HepG2 (cell line): ENCODE results near the gene MYD88. TPM values are rescaled to one million over a fixed set of nuclear protein-coding genes. Genes with fewer than 3 reads are reported as not detected.

Source experiments
- ATAC-seq: fragments of 200-7000 bp; cut with Tn5 transposase; 3 replicates; pipeline ENCODE4 v1.9.1; 2020; ENCODE audit warnings: mild to moderate bottlenecking, moderate library complexity
- Bru-seq: library from RNA; stranded (reverse); fragments of 400-500 nt; gene quantifications from one replicate; lab custom pipeline; 2021; lab: Mats Ljungman, UMichigan
- BruChase-seq, 2 experiments: library from RNA; stranded (reverse); fragments of 400-500 nt; gene quantifications; one replicate each; lab custom pipeline; 2021; lab: Mats Ljungman, UMichigan
- BruUV-seq: library from RNA; stranded (reverse); fragments of 400-500 nt; replicated peaks from 2 replicates; lab custom pipeline; 2021; lab: Mats Ljungman, UMichigan
- CTCF ChIA-PET: fragments of 300-600 bp; formaldehyde crosslinking; extraction: SDS; loops from one replicate; lab custom pipeline; 2021; ENCODE audit warnings: low total read pairs, inconsistent platforms, low intra/inter-chr PET ratio; lab: Yijun Ruan, JAX
- POLR2A ChIA-PET: fragments of 350-600 bp; sonication (Branson Sonifier 250); formaldehyde crosslinking; loops from one replicate; lab custom pipeline; 2020; ENCODE audit warnings: antibody characterized with exemption, inconsistent platforms; lab: Yijun Ruan, JAX
- DNase-seq: peaks from one replicate; pipeline ENCODE4 v3.0.0-alpha.2; 2015; ENCODE audit warnings: low spot score
- FAIRE-seq: peaks from 3 replicates; lab custom pipeline; 2011; peaks lifted over from hg19 to GRCh38; lab: Jason Lieb, UNC
- H2AFZ ChIP-seq: one replicate; pipeline ENCODE4 v1.6.1; 2011; ENCODE audit warnings: low read length, inconsistent platforms
- H3K27ac ChIP-seq: fragments of 300-600 bp; 3 replicates; pipeline ENCODE4 v1.8.0; 2011; ENCODE audit warnings: mixed run types, mild to moderate bottlenecking, mixed read lengths, low read length, inconsistent platforms; ENCODE audit not compliant: insufficient read depth; ENCODE audit errors: extremely low read length
- H3K27me3 ChIP-seq, 2 experiments: fragments of 200-600 bp in 1 of 2; 2 replicates in 1 of 2; 3 replicates in 1 of 2; pipeline versions ENCODE4 v1.6.0 to v1.8.0; 2011; ENCODE audit warnings: low read length in 2 of 2, mild to moderate bottlenecking in 2 of 2, moderate library complexity in 2 of 2, inconsistent platforms in 1 of 2; ENCODE audit not compliant: insufficient read depth in 2 of 2, control insufficient read depth in 1 of 2
- H3K36me3 ChIP-seq, 2 experiments: fragments of 200-600 bp in 1 of 2; replicated peaks in 1 of 2; 2 replicates in 1 of 2; 3 replicates in 1 of 2; pipeline versions ENCODE4 v1.5.1 to v1.8.0; 2011; ENCODE audit warnings: low read length in 2 of 2, inconsistent platforms in 1 of 2; ENCODE audit not compliant: insufficient read depth in 2 of 2, control insufficient read depth in 1 of 2
- H3K4me1 ChIP-seq: 2 replicates; pipeline ENCODE4 v1.5.1; 2012; ENCODE audit warnings: low read length, inconsistent platforms; ENCODE audit not compliant: insufficient read depth
- H3K4me2 ChIP-seq: 2 replicates; pipeline ENCODE4 v1.6.0; 2011; ENCODE audit warnings: low read depth, low read length, inconsistent platforms
- H3K4me3 ChIP-seq, 3 experiments: fragments of 200-600 bp in 1 of 3; sonication (generic), shearing (Covaris generic) in 1 of 3; replicated peaks in 1 of 3; 2 replicates each; pipeline ENCODE4 v1.5.1; 2011 to 2016; ENCODE audit warnings: low read length in 3 of 3, inconsistent platforms in 2 of 3, low read depth in 2 of 3, mild to moderate bottlenecking in 2 of 3, control low read depth in 1 of 3, mixed read lengths in 1 of 3; ENCODE audit not compliant: insufficient read depth in 1 of 3
- H3K79me2 ChIP-seq: one replicate; pipeline ENCODE4 v1.6.1; 2011; ENCODE audit warnings: low read length, inconsistent platforms; ENCODE audit not compliant: insufficient read depth
- H3K9ac ChIP-seq: 2 replicates; pipeline ENCODE4 v1.6.0; 2011; ENCODE audit warnings: mild to moderate bottlenecking, low read depth, low read length, inconsistent platforms; ENCODE audit not compliant: insufficient read depth
- H3K9me3 ChIP-seq: 2 replicates; pipeline ENCODE4 v1.5.1; 2012; ENCODE audit warnings: mild to moderate bottlenecking, low read length
- H4K20me1 ChIP-seq: 2 replicates; pipeline ENCODE4 v1.6.0; 2011; ENCODE audit warnings: inconsistent platforms, mild to moderate bottlenecking, low read length, moderate library complexity; ENCODE audit not compliant: insufficient read depth
- AGO2 ChIP-seq: fragments of 200-400 bp; formaldehyde crosslinking; optimal IDR thresholded peaks from 2 replicates; pipeline ENCODE3; 2017; ENCODE audit warnings: mild to moderate bottlenecking, low read depth, low read length, moderate library complexity
- ARNT2 ChIP-seq: sonication (generic); formaldehyde crosslinking; IDR thresholded peaks from 2 replicates; pipeline ENCODE4 v1.8.0; 2022; ENCODE audit warnings: mild to moderate bottlenecking, low read depth, missing genetic modification reagents, moderate library complexity
- CCDC6 ChIP-seq: sonication (generic); formaldehyde crosslinking; IDR thresholded peaks from 2 replicates; pipeline ENCODE4 v1.8.1; 2022; ENCODE audit warnings: mild to moderate bottlenecking, missing genetic modification reagents, moderate library complexity
- ELF1 ChIP-seq: sonication (generic); formaldehyde crosslinking; IDR thresholded peaks from 2 replicates; pipeline ENCODE4 v1.4.0; 2020; ENCODE audit warnings: missing genetic modification reagents
- HDAC1 ChIP-seq: sonication (generic); formaldehyde crosslinking; IDR thresholded peaks from 2 replicates; pipeline ENCODE4 v1.5.1; 2020; ENCODE audit warnings: mild to moderate bottlenecking, missing genetic modification reagents
- NFIB ChIP-seq: sonication (generic); formaldehyde crosslinking; IDR thresholded peaks from 2 replicates; pipeline ENCODE4 v1.9.0; 2021; ENCODE audit warnings: missing genetic modification reagents, mild to moderate bottlenecking, borderline replicate concordance
- PCBP2 ChIP-seq: fragments of 200-400 bp; formaldehyde crosslinking; optimal IDR thresholded peaks from 2 replicates; pipeline ENCODE3; 2018; ENCODE audit warnings: low read length, low read depth; ENCODE audit not compliant: poor library complexity, severe bottlenecking
- POLR2AphosphoS5 ChIP-seq: IDR thresholded peaks from 2 replicates; pipeline ENCODE4 v1.6.1; 2012; ENCODE audit warnings: low read depth, low read length
- SKI ChIP-seq: fragments of 450-650 bp; IDR thresholded peaks from one replicate; pipeline ENCODE4 v1.6.1; 2018; ENCODE audit warnings: mild to moderate bottlenecking; ENCODE audit not compliant: partially characterized antibody
- TEAD3 ChIP-seq: optimal IDR thresholded peaks from 2 replicates; pipeline ENCODE3; 2016; ENCODE audit warnings: borderline replicate concordance
- ZBTB38 ChIP-seq: sonication (generic); formaldehyde crosslinking; IDR thresholded peaks from 2 replicates; pipeline ENCODE4 v1.5.1; 2020; ENCODE audit warnings: mild to moderate bottlenecking, missing genetic modification reagents
- ZNF317 ChIP-seq: sonication (generic); formaldehyde crosslinking; IDR thresholded peaks from 2 replicates; pipeline ENCODE4 v1.5.0; 2020; ENCODE audit warnings: mild to moderate bottlenecking, missing genetic modification reagents
- ZNF343 ChIP-seq: sonication (generic); formaldehyde crosslinking; IDR thresholded peaks from 2 replicates; pipeline ENCODE4 v1.4.0; 2020; ENCODE audit warnings: mild to moderate bottlenecking, missing genetic modification reagents
- ZNF747 ChIP-seq: sonication (generic); formaldehyde crosslinking; IDR thresholded peaks from 2 replicates; pipeline ENCODE4 v1.8.1; 2023; ENCODE audit warnings: missing genetic modification reagents, mild to moderate bottlenecking, borderline replicate concordance
- WGBS: methylation state at CpG from one replicate; pipeline ENCODE4 v1.1.6; 2017; ENCODE audit warnings: low lambda C conversion rate; 5-methylcytosine and 5-hydroxymethylcytosine counted together
- in situ Hi-C: cut with HindIII; loops from 2 replicates; pipeline ENCODE4 v1.10.0; 2017; ENCODE audit warnings: low pct_unique_long_range_greater_than_20kb; ENCODE audit not compliant: extremely low pct_ligation_motif_present
- intact Hi-C: fragments of 100-400 bp; cut with micrococcal nuclease; formaldehyde crosslinking; loops from one replicate; pipeline ENCODE4 v1.10.0; 2022; ENCODE audit not compliant: unreplicated experiment
- long read RNA-seq, 2 experiments: library from RNA in 1 of 2; library from polyadenylated mRNA in 1 of 2; stranded (forward) in 1 of 2; unstranded in 1 of 2; transcript quantifications; one replicate each; pipeline ENCODE4 v2.0.0, GENCODE V29; 2019 to 2022
- polyA minus RNA-seq, 3 experiments: library from RNA; depleted of rRNA, polyadenylated mRNA; stranded (reverse); fragments of >200 nt; gene quantifications; 2 replicates each; pipeline ENCODE4 v1.2.3, GENCODE V29; 2011; ENCODE audit warnings: low replicate concordance in 1 of 3
- polyA plus RNA-seq, 8 experiments: library from polyadenylated mRNA; depleted of rRNA in 3 of 8; stranded (reverse) in 7 of 8; unstranded in 1 of 8; fragments of >200 nt; fragmentation: Illumina TruSeq in 4 of 8; extraction: Trizol in 4 of 8; gene quantifications; 2 replicates each; pipeline versions ENCODE4 v1.2.1 to v1.2.3, GENCODE V29; 2011 to 2016; ENCODE audit warnings: low read depth in 4 of 8, missing spikeins in 1 of 8, mixed read lengths in 1 of 8; ENCODE audit not compliant: insufficient read depth in 1 of 8
- total RNA-seq, 5 experiments: library from RNA; depleted of rRNA; stranded (reverse); fragments of >200 nt; fragmentation: Illumina TruSeq; extraction: Trizol; gene quantifications; 2 replicates each; pipeline ENCODE4 v1.2.3, GENCODE V29; 2016; ENCODE audit warnings: low read depth in 1 of 5
- TF ChIP-seq, protein P1 (sequence below): sonication (generic); formaldehyde crosslinking; IDR thresholded peaks from 2 replicates; pipeline ENCODE4 v1.4.0; 2020; ENCODE audit warnings: missing genetic modification reagents, borderline replicate concordance

The MYD88 gene
- total RNA-seq (2016; rRNA removed; fragmentation: Illumina TruSeq; extraction: Trizol) (7.6 and 14.5 TPM in 2 replicates), polyA plus RNA-seq (2011; rRNA removed) (32.7 and 36.6 TPM in 2 replicates), polyA minus RNA-seq (2011; rRNA and poly(A)+ RNA removed; ENCODE audit: low replicate concordance) (15.6 and 54.6 TPM in 2 replicates), Bru-seq, nascent RNA (percentile 73 among the genes with signal in this experiment), BruChase-seq, experiment 1, labeled RNA remaining after a 6-hour chase (percentile 93 among the genes with signal in this experiment), BruChase-seq, experiment 2, labeled RNA remaining after a 2-hour chase (percentile 89 among the genes with signal in this experiment)
- total RNA-seq (2016; cell fraction: cytosol; rRNA removed; fragmentation: Illumina TruSeq; extraction: Trizol; ENCODE audit: low read depth), result 2.5 and 3.5 TPM in 2 replicates
- total RNA-seq (2016; cell fraction: insoluble cytoplasmic fraction; rRNA removed; fragmentation: Illumina TruSeq; extraction: Trizol), result 7.2 and 14.6 TPM in 2 replicates
- 6.0 and 6.5 TPM in 2 replicates for total RNA-seq (2016; cell fraction: membrane; rRNA removed; fragmentation: Illumina TruSeq; extraction: Trizol)
- total RNA-seq (2016; cell fraction: nucleus; rRNA removed; fragmentation: Illumina TruSeq; extraction: Trizol), result 9.8 and 11.0 TPM in 2 replicates
- polyA plus RNA-seq (2011; cell fraction: cytosol; rRNA removed), result 31.0 and 32.2 TPM in 2 replicates
- polyA plus RNA-seq (2011; cell fraction: nucleus; rRNA removed), result 53.7 and 60.9 TPM in 2 replicates
- polyA plus RNA-seq (2012), result 19.9 and 22.6 TPM in 2 replicates
- 2.8 and 2.9 TPM in 2 replicates for polyA plus RNA-seq (2016; cell fraction: cytosol; fragmentation: Illumina TruSeq; extraction: Trizol; ENCODE audit: low read depth)
- polyA plus RNA-seq (2016; cell fraction: insoluble cytoplasmic fraction; fragmentation: Illumina TruSeq; extraction: Trizol; ENCODE audit: low read depth), result 51.1 and 57.2 TPM in 2 replicates
- polyA plus RNA-seq (2016; cell fraction: membrane; fragmentation: Illumina TruSeq; extraction: Trizol; ENCODE audit: low read depth), result 9.0 and 9.6 TPM in 2 replicates
- 48.1 and 53.6 TPM in 2 replicates for polyA plus RNA-seq (2016; cell fraction: nucleus; fragmentation: Illumina TruSeq; extraction: Trizol; ENCODE audit: insufficient read depth, low read depth)
- 19.7 and 21.8 TPM in 2 replicates for polyA minus RNA-seq (2011; cell fraction: cytosol; rRNA and poly(A)+ RNA removed)
- 13.9 and 15.8 TPM in 2 replicates for polyA minus RNA-seq (2011; cell fraction: nucleus; rRNA and poly(A)+ RNA removed)
- long read RNA-seq, experiment 1, transcript MYD88-201 (5 exons, 2,850 nt), result major isoform, 36 of 50 reads
- long read RNA-seq, experiment 1, partial matches to known transcripts, result 1 of 50 reads
- long read RNA-seq, experiment 1, other reads (novel, unspliced or antisense), result 12 of 50 reads
- long read RNA-seq, experiment 2, transcript MYD88-201 (5 exons, 2,850 nt), result major isoform, 25 of 47 reads
- long read RNA-seq, experiment 2, partial matches to known transcripts, result 14 of 47 reads
- long read RNA-seq, experiment 2, other reads (novel, unspliced or antisense), result 4 of 47 reads

DNA sequence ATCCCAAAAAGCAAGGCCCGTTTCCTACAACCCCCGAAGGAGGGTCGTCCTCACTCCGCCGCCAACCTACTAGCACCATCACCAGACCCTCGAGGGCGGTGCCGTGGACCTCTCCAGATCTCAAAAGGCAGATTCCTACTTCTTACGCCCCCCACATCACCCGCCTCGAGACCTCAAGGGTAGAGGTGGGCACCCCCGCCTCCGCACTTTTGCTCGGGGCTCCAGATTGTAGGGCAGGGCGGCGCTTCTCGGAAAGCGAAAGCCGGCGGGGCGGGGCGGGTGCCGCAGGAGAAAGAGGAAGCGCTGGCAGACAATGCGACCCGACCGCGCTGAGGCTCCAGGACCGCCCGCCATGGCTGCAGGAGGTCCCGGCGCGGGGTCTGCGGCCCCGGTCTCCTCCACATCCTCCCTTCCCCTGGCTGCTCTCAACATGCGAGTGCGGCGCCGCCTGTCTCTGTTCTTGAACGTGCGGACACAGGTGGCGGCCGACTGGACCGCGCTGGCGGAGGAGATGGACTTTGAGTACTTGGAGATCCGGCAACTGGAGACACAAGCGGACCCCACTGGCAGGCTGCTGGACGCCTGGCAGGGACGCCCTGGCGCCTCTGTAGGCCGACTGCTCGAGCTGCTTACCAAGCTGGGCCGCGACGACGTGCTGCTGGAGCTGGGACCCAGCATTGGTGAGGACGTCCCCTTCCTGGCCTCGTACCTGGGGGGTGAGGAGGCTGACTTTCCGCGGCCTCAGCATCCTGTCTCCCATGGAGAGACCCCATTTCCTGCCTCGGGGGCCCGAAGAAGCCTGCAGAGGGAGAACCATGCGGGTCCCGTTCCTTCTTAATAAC is at the start of gene MYD88:
TSS of gene MYD88 (plus strand) at position 313 of the 842 bp plus-strand sequence. CDS start at position 353, 40 bp downstream.
- peak within 1 kb of the TSS; percentile 28 for H2AFZ ChIP-seq
- peaks cover 2 to 18% of the 10 kb centered on the region in 2 experiments; a peak in 3 of 5 replicates for H3K36me3 ChIP-seq
- intact Hi-C loops, result loop anchor here (2.0 to 10.0 kb wide), 2 partner anchors 26 to 106 kb away; partner anchors contain the start of gene OXSR1
- BruUV-seq, result no TSS peak
- in situ Hi-C loops, result loop anchor here (25.0 kb wide), 1 partner anchor 324 kb away; the partner anchor contains the start of gene ACVR2B
- H3K4me2 ChIP-seq, result peak within 1 kb of the TSS; percentile 98
- FAIRE-seq (no peak), ATAC-seq (peak; percentile 55), DNase-seq (peak; percentile 63)
- 2% methylated on average over 8 of the region's 65 CpGs for WGBS
- H3K9me3 ChIP-seq, result no peaks in the 10 kb centered on the region
- ChIA-PET CTCF (no interaction called here), POLR2A (interaction anchor here (0.8 to 7.0 kb wide), 5 partner anchors 8 to 44 kb away, joined by 3 to 179 read pairs (median 5); partner anchors contain the start of gene OXSR1)
- H3K27ac ChIP-seq, result peak within 1 kb of the TSS; percentile 75
- H4K20me1 ChIP-seq, result no peaks in the 10 kb centered on the region
- peaks cover 44% of the 10 kb centered on the region for H3K79me2 ChIP-seq
- peaks cover 41% of the 10 kb centered on the region for H3K4me1 ChIP-seq
- H3K27me3 ChIP-seq, result no peaks in the 10 kb centered on the region; a peak in 1 of 5 replicates
- peak within 1 kb of the TSS; percentile 59 to 96 (median 88) for H3K4me3 ChIP-seq
- peak within 1 kb of the TSS; percentile 85 for H3K9ac ChIP-seq
- peak; percentile 88 for TF ChIP-seq ZNF317
- TF ChIP-seq NFIB, result no peak
- TF ChIP-seq ARNT2 (CRISPR knock-in tag), result peak; percentile 75
- peak; percentile 57 for TF ChIP-seq SKI
- TF ChIP-seq ZNF747 (CRISPR knock-in tag), result 0 out of 2 replicates have a peak, but pooled peaks have one; percentile 63
- TF ChIP-seq POLR2AphosphoS5, result peak; percentile 67
- peak; percentile 58 for TF ChIP-seq AGO2
- TF ChIP-seq PCBP2, result no peak
- TF ChIP-seq TEAD3, result no peak
- TF ChIP-seq ELF1 (CRISPR knock-in tag), result peak; percentile 47; the same call in 1 of the 2 replicates
- peak; percentile 57; the same call in 1 of the 2 replicates for TF ChIP-seq HDAC1 (CRISPR knock-in tag)
- TF ChIP-seq CCDC6 (CRISPR knock-in tag), result no peak
- TF ChIP-seq ZNF343 (CRISPR knock-in tag), result no peak; the same call in 1 of the 2 replicates
- peak; percentile 50; the same call in 1 of the 2 replicates for TF ChIP-seq ZBTB38 (CRISPR knock-in tag)
- TF ChIP-seq, protein P1, sequence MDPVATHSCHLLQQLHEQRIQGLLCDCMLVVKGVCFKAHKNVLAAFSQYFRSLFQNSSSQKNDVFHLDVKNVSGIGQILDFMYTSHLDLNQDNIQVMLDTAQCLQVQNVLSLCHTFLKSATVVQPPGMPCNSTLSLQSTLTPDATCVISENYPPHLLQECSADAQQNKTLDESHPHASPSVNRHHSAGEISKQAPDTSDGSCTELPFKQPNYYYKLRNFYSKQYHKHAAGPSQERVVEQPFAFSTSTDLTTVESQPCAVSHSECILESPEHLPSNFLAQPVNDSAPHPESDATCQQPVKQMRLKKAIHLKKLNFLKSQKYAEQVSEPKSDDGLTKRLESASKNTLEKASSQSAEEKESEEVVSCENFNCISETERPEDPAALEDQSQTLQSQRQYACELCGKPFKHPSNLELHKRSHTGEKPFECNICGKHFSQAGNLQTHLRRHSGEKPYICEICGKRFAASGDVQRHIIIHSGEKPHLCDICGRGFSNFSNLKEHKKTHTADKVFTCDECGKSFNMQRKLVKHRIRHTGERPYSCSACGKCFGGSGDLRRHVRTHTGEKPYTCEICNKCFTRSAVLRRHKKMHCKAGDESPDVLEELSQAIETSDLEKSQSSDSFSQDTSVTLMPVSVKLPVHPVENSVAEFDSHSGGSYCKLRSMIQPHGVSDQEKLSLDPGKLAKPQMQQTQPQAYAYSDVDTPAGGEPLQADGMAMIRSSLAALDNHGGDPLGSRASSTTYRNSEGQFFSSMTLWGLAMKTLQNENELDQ (CRISPR knock-in tag), result no peak
